HCT116 (cell line): Measurements from ENCODE around the gene ATRN. TPM values are rescaled to one million over a fixed set of nuclear protein-coding genes. Genes with fewer than 3 reads are reported as not detected.

ENCODE experiments used
- ATAC-seq: fragments of 200-7000 bp; cut with Tn5 transposase; 2 replicates; pipeline ENCODE4 v1.9.1; 2020; ENCODE audit warnings: mild to moderate bottlenecking, moderate library complexity
- BruUV-seq: library from RNA; stranded (reverse); fragments of 400-500 nt; replicated peaks from 2 replicates; lab custom pipeline; 2021; lab: Mats Ljungman, UMichigan
- CTCF ChIA-PET: fragments of 300-600 bp; sonication (Branson Sonifier 250); formaldehyde crosslinking; loops from one replicate; lab custom pipeline; 2021; ENCODE audit warnings: antibody characterized with exemption; lab: Charles Lee
- POLR2A ChIA-PET: fragments of 300-600, 350-600 bp; sonication (Branson Sonifier 250); formaldehyde crosslinking; loops from one replicate; lab custom pipeline; 2021; ENCODE audit warnings: antibody characterized with exemption; lab: Charles Lee
- RAD21 ChIA-PET, 2 experiments: fragments of 300-600 bp; sonication (Branson Sonifier 250); formaldehyde crosslinking; loops; one replicate each; lab custom pipeline; 2023; ENCODE audit warnings: low total read pairs in 2 of 2; ENCODE audit not compliant: uncharacterized antibody in 2 of 2, unreplicated experiment in 2 of 2, low non-redundant PET in 1 of 2; lab: Charles Lee
- DNase-seq: peaks from one replicate; pipeline ENCODE4 v3.0.0-alpha.2; 2010; ENCODE audit warnings: low read depth, low spot score
- H2AFZ ChIP-seq: fragments of 200-600 bp; shearing (Covaris generic), sonication (generic); 2 replicates; pipeline ENCODE4 v1.6.1; 2017; ENCODE audit warnings: low read depth, mixed run types, mixed read lengths, antibody characterized with exemption, low read length; ENCODE audit not compliant: poor library complexity, severe bottlenecking
- H3K27ac ChIP-seq: 2 replicates; pipeline ENCODE4 v1.5.1; 2012; ENCODE audit warnings: low read depth, low read length
- H3K27me3 ChIP-seq: fragments of 200-600 bp; sonication (generic); 2 replicates; pipeline ENCODE4 v1.6.1; 2016; ENCODE audit warnings: mixed run types, low read length, mixed read lengths; ENCODE audit not compliant: insufficient read depth
- H3K36me3 ChIP-seq, 2 experiments: fragments of 200-500 bp in 1 of 2; fragments of 200-600 bp in 1 of 2; sonication (Bioruptor generic) in 1 of 2; sonication (generic) in 1 of 2; 2 replicates each; pipeline versions ENCODE4 v1.5.1 to v1.6.1; 2014 to 2016; ENCODE audit warnings: low read length in 2 of 2, inconsistent platforms in 1 of 2, mixed read lengths in 1 of 2, mixed run types in 1 of 2; ENCODE audit not compliant: insufficient read depth in 2 of 2, control insufficient read depth in 1 of 2
- H3K4me1 ChIP-seq, 2 experiments: fragments of 200-600 bp in 1 of 2; sonication (generic) in 1 of 2; 2 replicates each; pipeline versions ENCODE4 v1.5.1 to v1.6.1; 2012 to 2017; ENCODE audit warnings: low read length in 2 of 2, inconsistent platforms in 1 of 2, mild to moderate bottlenecking in 1 of 2, mixed read lengths in 1 of 2, mixed run types in 1 of 2, moderate library complexity in 1 of 2; ENCODE audit not compliant: insufficient read depth in 2 of 2, control insufficient read depth in 1 of 2
- H3K4me2 ChIP-seq: fragments of 200-600 bp; sonication (generic); 2 replicates; pipeline ENCODE4 v1.6.1; 2017; ENCODE audit warnings: mixed run types, low read length, mixed read lengths
- H3K4me3 ChIP-seq, 2 experiments: fragments of 200-600 bp in 1 of 2; sonication (generic) in 1 of 2; replicated peaks in 1 of 2; 2 replicates each; pipeline ENCODE4 v1.5.1; 2011 to 2016; ENCODE audit warnings: low read length in 2 of 2, control low read depth in 1 of 2, low read depth in 1 of 2, mild to moderate bottlenecking in 1 of 2, mixed read lengths in 1 of 2, mixed run types in 1 of 2
- H3K79me2 ChIP-seq: fragments of 200-600 bp; sonication (generic); 2 replicates; pipeline ENCODE4 v1.6.1; 2017; ENCODE audit warnings: mild to moderate bottlenecking, mixed run types, low read length, moderate library complexity, mixed read lengths; ENCODE audit not compliant: insufficient read depth
- H3K9ac ChIP-seq: fragments of 200-600 bp; sonication (generic); 2 replicates; pipeline ENCODE4 v1.6.1; 2016; ENCODE audit warnings: low read length, mixed read lengths
- H3K9me2 ChIP-seq: fragments of 200-600 bp; sonication (generic), shearing (Covaris generic); 2 replicates; pipeline ENCODE4 v1.6.1; 2017; ENCODE audit warnings: mixed run types, mild to moderate bottlenecking, moderate library complexity; ENCODE audit not compliant: insufficient read depth
- H3K9me3 ChIP-seq, 2 experiments: fragments of 200-500 bp in 1 of 2; fragments of 200-600 bp in 1 of 2; sonication (Bioruptor generic) in 1 of 2; sonication (generic) in 1 of 2; 2 replicates each; pipeline ENCODE4 v1.6.1; 2014 to 2017; ENCODE audit warnings: low read length in 2 of 2, mixed read lengths in 2 of 2, inconsistent platforms in 1 of 2, low read depth in 1 of 2, mild to moderate bottlenecking in 1 of 2, mixed run types in 1 of 2, moderate library complexity in 1 of 2; ENCODE audit not compliant: control insufficient read depth in 1 of 2, insufficient read depth in 1 of 2
- H4K20me1 ChIP-seq: fragments of 200-600 bp; sonication (generic), shearing (Covaris generic); 2 replicates; pipeline ENCODE4 v1.6.1; 2017; ENCODE audit warnings: mixed run types, mild to moderate bottlenecking, moderate library complexity; ENCODE audit not compliant: insufficient read depth
- CBX3 ChIP-seq: IDR thresholded peaks from 2 replicates; pipeline ENCODE4 v1.6.1; 2012; ENCODE audit warnings: low read depth
- CEBPB ChIP-seq: IDR thresholded peaks from 2 replicates; pipeline ENCODE4 v1.6.1; 2012; ENCODE audit warnings: low read depth
- CTCF ChIP-seq, 3 experiments: fragments of 200-600 bp in 1 of 3; sonication (generic) in 1 of 3; IDR thresholded peaks in 2 of 3; conservative IDR thresholded peaks in 1 of 3; 2 replicates each; pipeline ENCODE4 v1.5.1; 2012 to 2017; ENCODE audit warnings: low read depth in 2 of 3, low read length in 2 of 3, antibody characterized with exemption in 1 of 3, borderline replicate concordance in 1 of 3, control low read depth in 1 of 3, mild to moderate bottlenecking in 1 of 3, mixed read lengths in 1 of 3, mixed run types in 1 of 3, moderate library complexity in 1 of 3; ENCODE audit not compliant: insufficient read depth in 1 of 3
- EGR1 ChIP-seq: IDR thresholded peaks from 2 replicates; pipeline ENCODE4 v1.6.1; 2012; ENCODE audit warnings: low read depth
- ELF1 ChIP-seq: IDR thresholded peaks from 2 replicates; pipeline ENCODE4 v1.6.1; 2012; ENCODE audit warnings: low read depth, borderline replicate concordance
- EZH2 ChIP-seq: fragments of 200-600 bp; sonication (generic); IDR thresholded peaks from 2 replicates; pipeline ENCODE4 v1.6.1; 2017; ENCODE audit warnings: antibody characterized with exemption, mixed run types
- EZH2phosphoT487 ChIP-seq: fragments of 200-600 bp; IDR thresholded peaks from 2 replicates; pipeline ENCODE4 v1.6.1; 2018; ENCODE audit warnings: antibody characterized with exemption, borderline replicate concordance
- FOSL1 ChIP-seq: IDR thresholded peaks from 2 replicates; pipeline ENCODE4 v1.6.1; 2012; ENCODE audit warnings: low read depth
- JUND ChIP-seq: IDR thresholded peaks from 2 replicates; pipeline ENCODE4 v1.6.1; 2012
- MAX ChIP-seq: IDR thresholded peaks from 2 replicates; pipeline ENCODE4 v1.6.1; 2012
- POLR2AphosphoS5 ChIP-seq: IDR thresholded peaks from 2 replicates; pipeline ENCODE4 v1.6.1; 2011; ENCODE audit warnings: mild to moderate bottlenecking, low read depth, low read length, moderate library complexity
- RAD21 ChIP-seq: IDR thresholded peaks from 2 replicates; pipeline ENCODE4 v1.6.1; 2012; ENCODE audit warnings: low read depth, mild to moderate bottlenecking
- REST ChIP-seq: IDR thresholded peaks from 2 replicates; pipeline ENCODE4 v1.6.1; 2012; ENCODE audit warnings: low read depth
- SIN3A ChIP-seq: IDR thresholded peaks from 2 replicates; pipeline ENCODE4 v1.6.1; 2012; ENCODE audit warnings: low read depth
- SP1 ChIP-seq: IDR thresholded peaks from 2 replicates; pipeline ENCODE4 v1.6.1; 2012; ENCODE audit warnings: low read depth
- SRF ChIP-seq: IDR thresholded peaks from 2 replicates; pipeline ENCODE4 v1.6.1; 2012; ENCODE audit warnings: low read depth
- TCF7L2 ChIP-seq: IDR thresholded peaks from 2 replicates; pipeline ENCODE4 v1.7.0; 2011; ENCODE audit warnings: borderline replicate concordance, inconsistent platforms; ENCODE audit not compliant: insufficient read depth, insufficient read length; ENCODE audit errors: extremely low read depth
- YY1 ChIP-seq: IDR thresholded peaks from 2 replicates; pipeline ENCODE4 v1.6.1; 2011; ENCODE audit warnings: low read length, low read depth, moderate library complexity, mild to moderate bottlenecking; ENCODE audit not compliant: insufficient replicate concordance; ENCODE audit errors: extremely low read depth
- ZBTB33 ChIP-seq: IDR thresholded peaks from 2 replicates; pipeline ENCODE4 v1.6.1; 2011; ENCODE audit warnings: mild to moderate bottlenecking, low read length, moderate library complexity; ENCODE audit not compliant: insufficient replicate concordance; ENCODE audit errors: extremely low read depth
- ZNF274 ChIP-seq: fragments of 200-500 bp; sonication (Bioruptor generic); IDR thresholded peaks from 2 replicates; pipeline ENCODE4 v1.6.1; 2014; ENCODE audit warnings: mild to moderate bottlenecking, low read depth, low read length, inconsistent platforms
- intact Hi-C: fragments of 100-400 bp; cut with micrococcal nuclease; formaldehyde crosslinking; loops from 2 replicates; pipeline ENCODE4 v1.10.0; 2022
- total RNA-seq: library from RNA; stranded (reverse); gene quantifications from one replicate; pipeline ENCODE4 v1.2.1, GENCODE V29; 2021; ENCODE audit not compliant: unreplicated experiment

The ATRN gene
- total RNA-seq, 1 experiment from 2014 or later, result 24.4 TPM

GRCh38 chr20:3547906-3548305, 77.1 kb downstream of the ATRN start:
- ChIA-PET POLR2A (interaction anchor here (0.6 kb wide), 1 partner anchor 54 kb away, joined by 3 read pairs; no protein-coding TSS in a partner anchor), RAD21 (no interaction called here), CTCF (no interaction called here)
- Histone ChIP-seq H3K4me2 (no peak overlapping the region), H3K9me2 (no peaks in the 10 kb centered on the region), H3K27me3 (no peaks in the 10 kb centered on the region), H4K20me1 (no peaks in the 10 kb centered on the region), H2AFZ (no peak overlapping the region), H3K36me3 (no peaks in the 10 kb centered on the region), H3K4me1 (no peaks in the 10 kb centered on the region), H3K9ac (no peak overlapping the region), H3K4me3 (no peak overlapping the region), H3K27ac (no peak overlapping the region), H3K9me3 (no peaks in the 10 kb centered on the region), H3K79me2 (no peaks in the 10 kb centered on the region)
- DNase-seq (no peak), ATAC-seq (no peak)
- TF ChIP-seq EGR1 (no peak), REST (no peak), TCF7L2 (no peak), CBX3 (no peak), ELF1 (no peak), CEBPB (no peak), SP1 (no peak), ZBTB33 (no peak), JUND (no peak), EZH2phosphoT487 (no peak), SIN3A (no peak), MAX (no peak), ZNF274 (no peak), POLR2AphosphoS5 (no peak), RAD21 (no peak), FOSL1 (no peak), CTCF (IDR thresholded peaks at IDR 0.05 in 2 of 3, conservative IDR thresholded peaks at IDR 0.05 in 1 of 3; ENCODE audit: borderline replicate concordance in 1 of 3, insufficient read depth in 1 of 3, low read depth in 2 of 3, low read length in 2 of 3) (no peak), YY1 (no peak), SRF (no peak), EZH2 (no peak)
- intact Hi-C loops, result no loop called here
- no TSS peak for BruUV-seq
